Loucy (cell line): ENCODE results near the gene RXRA.

Source experiments
- H2AFZ ChIP-seq: fragments of 200-600 bp; sonication (generic); 2 replicates; pipeline ENCODE4 v1.6.0; 2016; ENCODE audit warnings: antibody characterized with exemption, mild to moderate bottlenecking, low read length, moderate library complexity
- H3F3A ChIP-seq: fragments of 200-600 bp; 2 replicates; pipeline ENCODE4 v1.6.0; 2016; ENCODE audit warnings: antibody characterized with exemption, low read depth, mild to moderate bottlenecking
- H3K27me3 ChIP-seq: fragments of 200-600 bp; sonication (generic); 2 replicates; pipeline ENCODE4 v1.6.1; 2014; ENCODE audit warnings: low read length, mild to moderate bottlenecking; ENCODE audit not compliant: insufficient read depth, poor library complexity, severe bottlenecking
- H3K36me3 ChIP-seq: fragments of 200-600 bp; sonication (generic); 2 replicates; pipeline ENCODE4 v1.6.1; 2016; ENCODE audit warnings: low read length; ENCODE audit not compliant: insufficient read depth
- H3K4me1 ChIP-seq: fragments of 200-600 bp; sonication (generic); 2 replicates; pipeline ENCODE4 v1.5.1; 2014; ENCODE audit warnings: low read length, mild to moderate bottlenecking; ENCODE audit not compliant: insufficient read depth, poor library complexity, severe bottlenecking
- H3K4me2 ChIP-seq: fragments of 200-600 bp; sonication (generic); 2 replicates; pipeline ENCODE4 v1.6.0; 2014; ENCODE audit warnings: antibody characterized with exemption, low read length, low read depth, mild to moderate bottlenecking; ENCODE audit not compliant: poor library complexity, severe bottlenecking
- H3K4me3 ChIP-seq: fragments of 200-600 bp; sonication (generic); 2 replicates; pipeline ENCODE4 v1.5.1; 2014; ENCODE audit warnings: low read length, mild to moderate bottlenecking, mixed read lengths; ENCODE audit not compliant: poor library complexity, severe bottlenecking
- H3K79me2 ChIP-seq: fragments of 200-600 bp; sonication (generic); 2 replicates; pipeline ENCODE4 v1.6.1; 2014; ENCODE audit warnings: low read length; ENCODE audit not compliant: insufficient read depth
- H3K9ac ChIP-seq: fragments of 200-600 bp; sonication (generic); 2 replicates; pipeline ENCODE4 v1.6.0; 2014; ENCODE audit warnings: mild to moderate bottlenecking, low read depth, low read length, moderate library complexity; ENCODE audit not compliant: poor library complexity, severe bottlenecking
- H3K9me2 ChIP-seq: fragments of 200-600 bp; sonication (generic); replicated peaks from 2 replicates; pipeline ENCODE4 v1.6.1; 2016; ENCODE audit warnings: low read depth, low read length, mixed read lengths
- H3K9me3 ChIP-seq: fragments of 200-600 bp; sonication (generic); 2 replicates; pipeline ENCODE4 v1.6.1; 2014; ENCODE audit warnings: mild to moderate bottlenecking, antibody characterized with exemption, low read length, low read depth; ENCODE audit not compliant: insufficient read depth
- H4K20me1 ChIP-seq: fragments of 200-600 bp; sonication (generic); 2 replicates; pipeline ENCODE4 v1.6.0; 2014; ENCODE audit warnings: antibody characterized with exemption, low read length, mild to moderate bottlenecking; ENCODE audit not compliant: insufficient read depth, poor library complexity, severe bottlenecking
- CTCF ChIP-seq: fragments of 200-600 bp; sonication (generic); conservative IDR thresholded peaks from 2 replicates; pipeline ENCODE4 v1.5.1; 2014; ENCODE audit warnings: mild to moderate bottlenecking, antibody characterized with exemption, low read length
- EZH2phosphoT487 ChIP-seq: fragments of 200-600 bp; IDR thresholded peaks from 2 replicates; pipeline ENCODE4 v1.6.1; 2018; ENCODE audit warnings: antibody characterized with exemption, mild to moderate bottlenecking, moderate library complexity, borderline replicate concordance

RXRA gene

GRCh38 chr9:134432471-134432870, 106.2 kb downstream of the RXRA start:
- Histone ChIP-seq H3K9ac (no peak overlapping the region), H3F3A (no peaks in the 10 kb centered on the region), H3K79me2 (no peaks in the 10 kb centered on the region), H3K4me1 (no peaks in the 10 kb centered on the region), H3K4me2 (no peak overlapping the region), H3K4me3 (no peak overlapping the region), H3K9me3 (no peaks in the 10 kb centered on the region), H3K9me2 (no peaks in the 10 kb centered on the region), H3K27me3 (no peaks in the 10 kb centered on the region), H4K20me1 (no peaks in the 10 kb centered on the region), H2AFZ (no peak overlapping the region), H3K36me3 (peaks cover 72% of the 10 kb centered on the region; the same call in 1 of the 2 replicates)
- TF ChIP-seq EZH2phosphoT487 (no peak), CTCF (no peak)

GRCh38 chr9:134433101-134433500, 106.8 kb downstream of the RXRA start:
- no peak overlapping the region for H3K9ac ChIP-seq

GRCh38 chr9:134433909-134434882, 107.9 kb downstream of the RXRA start:
- TF ChIP-seq CTCF (no peak), EZH2phosphoT487 (no peak)
- H3K9ac ChIP-seq, result no peak overlapping the region
- H3K4me3 ChIP-seq, result no peak overlapping the region
- H3K4me1 ChIP-seq, result no peaks in the 10 kb centered on the region
- no peak overlapping the region for H3K4me2 ChIP-seq
- peaks cover 68% of the 10 kb centered on the region; the same call in 1 of the 2 replicates for H3K36me3 ChIP-seq
- no peaks in the 10 kb centered on the region for H3F3A ChIP-seq
- H3K27me3 ChIP-seq, result no peaks in the 10 kb centered on the region
- no peaks in the 10 kb centered on the region for H4K20me1 ChIP-seq
- no peak overlapping the region for H2AFZ ChIP-seq
- H3K9me2 ChIP-seq, result no peaks in the 10 kb centered on the region
- H3K79me2 ChIP-seq, result no peaks in the 10 kb centered on the region
- H3K9me3 ChIP-seq, result no peaks in the 10 kb centered on the region

More at GRCh38 chr9:134433101-134433500, 106.8 kb downstream of the RXRA start:
- H3K9me2 ChIP-seq, result no peaks in the 10 kb centered on the region
- no peaks in the 10 kb centered on the region for H3K4me1 ChIP-seq
- peaks cover 72% of the 10 kb centered on the region; the same call in 1 of the 2 replicates for H3K36me3 ChIP-seq
- H2AFZ ChIP-seq, result no peak overlapping the region
- H4K20me1 ChIP-seq, result no peaks in the 10 kb centered on the region
- no peaks in the 10 kb centered on the region for H3K27me3 ChIP-seq
- no peaks in the 10 kb centered on the region for H3F3A ChIP-seq
- no peak overlapping the region for H3K4me2 ChIP-seq
- no peaks in the 10 kb centered on the region for H3K79me2 ChIP-seq
- TF ChIP-seq EZH2phosphoT487 (no peak), CTCF (no peak)
- H3K4me3 ChIP-seq, result no peak overlapping the region
- H3K9me3 ChIP-seq, result no peaks in the 10 kb centered on the region
